WTC11 (cell line): ENCODE measurements around the gene LCN10. TPM values are rescaled to one million over a fixed set of nuclear protein-coding genes. Genes with fewer than 3 reads are reported as not detected.

Experiments used
- ATAC-seq: fragments of 200-7000 bp; cut with Tn5 transposase; 2 replicates; pipeline ENCODE4 v1.10.0; 2021; ENCODE audit warnings: mild to moderate bottlenecking, moderate library complexity
- CTCF ChIA-PET: fragments of 300-600 bp; sonication (Branson Sonifier 250); formaldehyde crosslinking; loops from one replicate; lab custom pipeline; 2021; ENCODE audit warnings: antibody characterized with exemption; lab: Charles Lee
- POLR2A ChIA-PET: fragments of 350-600 bp; sonication (Branson Sonifier 250); formaldehyde crosslinking; loops from one replicate; lab custom pipeline; 2021; ENCODE audit warnings: antibody characterized with exemption; lab: Charles Lee
- DNase-seq: peaks from one replicate; pipeline ENCODE4 v3.0.0; 2021; ENCODE audit warnings: low spot score
- H3K27ac Mint-ChIP-seq: 2 replicates; pipeline ENCODE4 v1.8.0; 2021; ENCODE audit warnings: mixed read lengths
- H3K27me3 Mint-ChIP-seq: 2 replicates; pipeline ENCODE4 v1.8.0; 2021; ENCODE audit warnings: low read depth, mild to moderate bottlenecking, moderate library complexity, mixed read lengths
- H3K36me3 Mint-ChIP-seq: 2 replicates; pipeline ENCODE4 v1.8.0; 2021; ENCODE audit warnings: mixed read lengths
- H3K4me1 Mint-ChIP-seq: 2 replicates; pipeline ENCODE4 v1.8.0; 2022; ENCODE audit warnings: mixed read lengths
- H3K4me3 Mint-ChIP-seq: 2 replicates; pipeline ENCODE4 v1.8.0; 2021; ENCODE audit warnings: mild to moderate bottlenecking, moderate library complexity, mixed read lengths
- H3K9me3 Mint-ChIP-seq: 2 replicates; pipeline ENCODE4 v1.8.0; 2021; ENCODE audit warnings: mixed read lengths
- AFF4 ChIP-seq: sonication (generic); formaldehyde crosslinking; IDR thresholded peaks from 2 replicates; pipeline ENCODE4 v1.8.1; 2023; ENCODE audit warnings: mild to moderate bottlenecking, missing genetic modification reagents, borderline replicate concordance
- CDX4 ChIP-seq: fragments of 250-450 bp; sonication (Bioruptor Pico); IDR thresholded peaks from 2 replicates; pipeline ENCODE4 v1.9.0; 2021; ENCODE audit warnings: moderate library complexity, mild to moderate bottlenecking, inconsistent platforms, borderline replicate concordance
- E2F4 ChIP-seq: sonication (generic); formaldehyde crosslinking; IDR thresholded peaks from 2 replicates; pipeline ENCODE4 v1.8.1; 2022; ENCODE audit warnings: low read depth, mild to moderate bottlenecking, moderate library complexity, missing genetic modification reagents, borderline replicate concordance
- ELF4 ChIP-seq: sonication (generic); formaldehyde crosslinking; IDR thresholded peaks from 2 replicates; pipeline ENCODE4 v1.8.1; 2022; ENCODE audit warnings: low read depth, mild to moderate bottlenecking, moderate library complexity, missing genetic modification reagents
- GABPB1 ChIP-seq: sonication (generic); formaldehyde crosslinking; IDR thresholded peaks from 2 replicates; pipeline ENCODE4 v1.8.1; 2023; ENCODE audit warnings: mild to moderate bottlenecking, missing genetic modification reagents
- GRHL2 ChIP-seq: fragments of 250-450 bp; sonication (Bioruptor Pico); IDR thresholded peaks from 2 replicates; pipeline ENCODE4 v1.8.0; 2022; ENCODE audit warnings: mild to moderate bottlenecking, moderate library complexity; ENCODE audit not compliant: insufficient replicate concordance, severe bottlenecking
- HMGA2 ChIP-seq: fragments of 250-450 bp; sonication (Bioruptor Pico); IDR thresholded peaks from 2 replicates; pipeline ENCODE4 v1.4.0; 2021; ENCODE audit warnings: mild to moderate bottlenecking, moderate library complexity
- IRF1 ChIP-seq: sonication (generic); formaldehyde crosslinking; IDR thresholded peaks from 2 replicates; pipeline ENCODE4 v1.8.0; 2023; ENCODE audit warnings: missing genetic modification reagents
- KAT7 ChIP-seq: sonication (generic); formaldehyde crosslinking; IDR thresholded peaks from 2 replicates; pipeline ENCODE4 v1.8.1; 2023; ENCODE audit warnings: missing genetic modification reagents, mild to moderate bottlenecking, borderline replicate concordance
- MLX ChIP-seq: sonication (generic); formaldehyde crosslinking; IDR thresholded peaks from 2 replicates; pipeline ENCODE4 v1.8.1; 2023; ENCODE audit warnings: mild to moderate bottlenecking, missing genetic modification reagents, moderate library complexity
- MXD4 ChIP-seq: fragments of 250-450 bp; sonication (Bioruptor Pico); IDR thresholded peaks from 2 replicates; pipeline ENCODE4 v1.8.0; 2021; ENCODE audit warnings: mild to moderate bottlenecking, moderate library complexity, borderline replicate concordance
- NR2C2 ChIP-seq: sonication (generic); formaldehyde crosslinking; IDR thresholded peaks from 2 replicates; pipeline ENCODE4 v1.8.0; 2022; ENCODE audit warnings: mild to moderate bottlenecking, missing genetic modification reagents
- RELA ChIP-seq: sonication (generic); formaldehyde crosslinking; IDR thresholded peaks from 2 replicates; pipeline ENCODE4 v1.8.1; 2022; ENCODE audit warnings: missing genetic modification reagents, mild to moderate bottlenecking, borderline replicate concordance
- TCF7 ChIP-seq: sonication (generic); formaldehyde crosslinking; IDR thresholded peaks from 2 replicates; pipeline ENCODE4 v1.8.0; 2022; ENCODE audit warnings: mild to moderate bottlenecking, low read depth, missing genetic modification reagents, moderate library complexity
- TP53 ChIP-seq: sonication (generic); formaldehyde crosslinking; IDR thresholded peaks from 2 replicates; pipeline ENCODE4 v1.8.1; 2023; ENCODE audit warnings: mild to moderate bottlenecking, missing genetic modification reagents
- ZBTB21 ChIP-seq: sonication (generic); formaldehyde crosslinking; IDR thresholded peaks from 2 replicates; pipeline ENCODE4 v1.8.1; 2023; ENCODE audit warnings: mild to moderate bottlenecking, missing genetic modification reagents, borderline replicate concordance
- ZNF138 ChIP-seq: sonication (generic); formaldehyde crosslinking; conservative IDR thresholded peaks from 2 replicates; pipeline ENCODE4 v1.8.1; 2022; ENCODE audit warnings: mild to moderate bottlenecking, moderate library complexity, missing genetic modification reagents
- ZNF317 ChIP-seq: sonication (generic); formaldehyde crosslinking; IDR thresholded peaks from 2 replicates; pipeline ENCODE4 v1.8.1; 2023; ENCODE audit warnings: low read depth, mild to moderate bottlenecking, moderate library complexity, missing genetic modification reagents, borderline replicate concordance
- ZSCAN18 ChIP-seq: fragments of 250-450 bp; sonication (Bioruptor Pico); IDR thresholded peaks from 2 replicates; pipeline ENCODE4 v2.1.2; 2022; ENCODE audit warnings: mild to moderate bottlenecking, moderate library complexity
- total RNA-seq: library from RNA; stranded (reverse); gene quantifications from 3 replicates; pipeline ENCODE4 v1.2.3, GENCODE V29; 2021

Gene LCN10
- total RNA-seq, 1 experiment from 2014 or later: 2.4 TPM

GRCh38 chr9:136759436-136760325 lies 16.9 kb upstream of the LCN10 start (continued):
- TF ChIP-seq ZNF138 (CRISPR knock-in tag) (no peak), RELA (CRISPR knock-in tag) (no peak), ZSCAN18 (no peak), TP53 (no peak), AFF4 (CRISPR knock-in tag) (no peak), E2F4 (CRISPR knock-in tag) (no peak), KAT7 (CRISPR knock-in tag) (no peak)

GRCh38 chr9:136759001-136759400 lies 16.3 kb upstream of the LCN10 start:
- ChIA-PET POLR2A (no interaction called here), CTCF (interaction anchor here (0.6 to 2.2 kb wide), 7 partner anchors 16 to 220 kb away, joined by 3 to 39 read pairs (median 7); partner anchors contain the start of gene LCN10)
- H3K27me3 Mint-ChIP-seq: no peaks in the 10 kb centered on the region; the same call in 1 of the 2 replicates
- peaks cover 13% of the 10 kb centered on the region for H3K9me3 Mint-ChIP-seq
- no peak for TF ChIP-seq ZNF317 (CRISPR knock-in tag)
- no peak for TF ChIP-seq TCF7 (CRISPR knock-in tag)
- no peak for TF ChIP-seq ZSCAN18
- TF ChIP-seq MLX (CRISPR knock-in tag): no peak
- no peak for TF ChIP-seq GABPB1 (CRISPR knock-in tag)
- no peak for TF ChIP-seq MXD4
- TF ChIP-seq ELF4 (CRISPR knock-in tag): no peak
- TF ChIP-seq IRF1 (CRISPR knock-in tag): no peak
- TF ChIP-seq GRHL2 (CRISPR knock-in tag): no peak
- TF ChIP-seq NR2C2 (CRISPR knock-in tag): no peak
- TF ChIP-seq ZBTB21 (CRISPR knock-in tag): no peak
- no peak for TF ChIP-seq CDX4 (CRISPR knock-in tag)
- TF ChIP-seq HMGA2 (CRISPR knock-in tag): no peak
- no peak for ATAC-seq
- H3K4me3 Mint-ChIP-seq: no peak overlapping the region
- no peak overlapping the region for H3K27ac Mint-ChIP-seq
- peaks cover 3% of the 10 kb centered on the region; the same call in 1 of the 2 replicates for H3K36me3 Mint-ChIP-seq
- DNase-seq: no peak
- H3K4me1 Mint-ChIP-seq: peaks cover 11% of the 10 kb centered on the region
